Mesendoderm (in vitro differentiated cells): ENCODE results near the gene UPB1.

Experiments
- DNase-seq: peaks from one replicate; pipeline ENCODE4 v3.0.0; 2013
- H2AK5ac ChIP-seq: 2 replicates; pipeline ENCODE4 v1.6.1; 2013; ENCODE audit warnings: low read length, inconsistent platforms
- H2BK120ac ChIP-seq: 2 replicates; pipeline ENCODE4 v1.6.1; 2013; ENCODE audit warnings: low read depth, mild to moderate bottlenecking, low read length, moderate library complexity, mixed read lengths
- H2BK15ac ChIP-seq: replicated peaks from 2 replicates; pipeline ENCODE4 v1.6.1; 2013; ENCODE audit warnings: low read depth, mild to moderate bottlenecking, moderate library complexity
- H2BK5ac ChIP-seq: 2 replicates; pipeline ENCODE4 v1.6.1; 2013; ENCODE audit warnings: low read length, inconsistent platforms
- H3K18ac ChIP-seq: 2 replicates; pipeline ENCODE4 v1.6.1; 2013; ENCODE audit warnings: mild to moderate bottlenecking, low read length, mixed read lengths
- H3K23ac ChIP-seq: one replicate; pipeline ENCODE4 v1.6.1; 2013; ENCODE audit warnings: low read length
- H3K27ac ChIP-seq: 2 replicates; pipeline ENCODE4 v1.5.1; 2013; ENCODE audit warnings: low read depth, mild to moderate bottlenecking, inconsistent platforms, low read length, moderate library complexity
- H3K27me3 ChIP-seq: 2 replicates; pipeline ENCODE4 v1.6.1; 2013; ENCODE audit warnings: low read length, control low read depth, mild to moderate bottlenecking, inconsistent platforms; ENCODE audit not compliant: insufficient read depth, poor library complexity
- H3K36me3 ChIP-seq: 2 replicates; pipeline ENCODE4 v1.6.1; 2013; ENCODE audit warnings: low read length, inconsistent platforms; ENCODE audit not compliant: control insufficient read depth, insufficient read depth
- H3K4ac ChIP-seq: one replicate; pipeline ENCODE4 v1.6.1; 2013; ENCODE audit warnings: low read depth, mild to moderate bottlenecking, low read length, moderate library complexity
- H3K4me1 ChIP-seq: 2 replicates; pipeline ENCODE4 v1.6.1; 2013; ENCODE audit warnings: low read depth, low read length, inconsistent platforms; ENCODE audit not compliant: control insufficient read depth
- H3K4me2 ChIP-seq: 2 replicates; pipeline ENCODE4 v1.6.1; 2013; ENCODE audit warnings: low read length
- H3K4me3 ChIP-seq: 2 replicates; pipeline ENCODE4 v1.5.1; 2013; ENCODE audit warnings: mild to moderate bottlenecking, low read length
- H3K56ac ChIP-seq: one replicate; pipeline ENCODE4 v1.6.1; 2013; ENCODE audit warnings: low read length
- H3K79me1 ChIP-seq: 2 replicates; pipeline ENCODE4 v1.6.1; 2013; ENCODE audit warnings: low read length, inconsistent platforms
- H3K79me2 ChIP-seq: 2 replicates; pipeline ENCODE4 v1.6.1; 2013; ENCODE audit warnings: mild to moderate bottlenecking, low read length; ENCODE audit not compliant: control insufficient read depth, insufficient read depth
- H3K9ac ChIP-seq: 2 replicates; pipeline ENCODE4 v1.6.1; 2013; ENCODE audit warnings: low read length, inconsistent platforms
- H4K5ac ChIP-seq: one replicate; pipeline ENCODE4 v1.6.1; 2013; ENCODE audit warnings: low read length
- H4K8ac ChIP-seq: one replicate; pipeline ENCODE4 v1.6.1; 2013; ENCODE audit warnings: low read depth, mild to moderate bottlenecking, control low read depth, low read length, moderate library complexity
- WGBS: extraction: QIAGEN DNeasy Blood & Tissue Kit; methylation state at CpG from one replicate; pipeline ENCODE4 v1.1.7; 2013; ENCODE audit warnings: low lambda C conversion rate, missing lambda C conversion rate; ENCODE audit not compliant: insufficient coverage; ENCODE audit errors: extremely low coverage; 5-methylcytosine and 5-hydroxymethylcytosine counted together

UPB1 gene

DNA sequence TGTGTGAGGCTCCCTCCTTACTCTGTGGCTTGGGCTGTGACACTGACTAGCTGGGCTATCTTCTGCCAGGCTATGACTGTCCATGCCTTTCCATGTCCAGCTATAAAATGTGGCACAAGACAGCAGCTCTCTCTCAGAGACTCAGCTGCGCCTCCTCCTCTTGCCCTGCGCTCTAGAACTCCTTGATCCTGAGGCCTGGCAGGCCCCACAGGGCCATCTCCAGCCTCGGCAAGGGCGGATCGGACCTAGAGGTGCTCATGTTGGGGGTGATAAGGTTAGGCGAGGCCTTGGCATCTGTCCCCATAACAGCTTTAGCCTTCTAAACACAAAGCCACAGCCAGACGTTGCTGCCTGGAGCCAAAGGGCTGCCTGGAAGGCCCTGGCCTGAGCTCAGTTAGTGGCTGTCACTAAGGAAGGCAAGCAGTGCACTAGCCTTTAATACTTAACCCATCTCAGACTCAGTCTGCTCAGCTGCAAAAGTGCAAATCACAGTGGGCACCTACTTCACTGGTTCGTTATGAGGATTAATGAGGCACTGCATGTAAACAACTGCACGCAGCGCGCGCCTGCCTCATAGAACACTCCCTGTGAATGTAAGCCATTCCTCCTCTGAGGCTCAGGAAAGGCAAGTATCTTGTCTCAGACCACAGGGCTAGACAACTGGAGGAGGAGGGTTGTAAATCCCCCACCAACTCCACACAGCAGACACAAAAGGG, 58.6 kb downstream of the UPB1 start:
- peak overlapping the region; percentile 97 for H3K4me3 ChIP-seq
- no peak overlapping the region for H4K5ac ChIP-seq
- peak overlapping the region; percentile 81 for H3K4me2 ChIP-seq
- H2AK5ac ChIP-seq: peak overlapping the region; percentile 22
- H3K4me1 ChIP-seq: peaks cover 13% of the 10 kb centered on the region
- no peaks in the 10 kb centered on the region for H3K27me3 ChIP-seq
- peak overlapping the region; percentile 99 for H3K9ac ChIP-seq
- peaks cover 10% of the 10 kb centered on the region for H3K36me3 ChIP-seq
- H3K27ac ChIP-seq: no peak overlapping the region
- peaks cover 45% of the 10 kb centered on the region for H3K79me1 ChIP-seq
- H3K4ac ChIP-seq: no peak overlapping the region
- no CpG with 5 or more reads among the region's 12 CpGs for WGBS
- H2BK15ac ChIP-seq: no peak overlapping the region
- peaks cover 70% of the 10 kb centered on the region for H3K79me2 ChIP-seq
- peak overlapping the region; percentile 92 for H3K23ac ChIP-seq
- H2BK120ac ChIP-seq: no peak overlapping the region
- H3K56ac ChIP-seq: peak overlapping the region; percentile 96
- H3K18ac ChIP-seq: no peak overlapping the region
- no peak overlapping the region for H4K8ac ChIP-seq
- H2BK5ac ChIP-seq: no peak overlapping the region
- DNase-seq: no peak

DNA sequence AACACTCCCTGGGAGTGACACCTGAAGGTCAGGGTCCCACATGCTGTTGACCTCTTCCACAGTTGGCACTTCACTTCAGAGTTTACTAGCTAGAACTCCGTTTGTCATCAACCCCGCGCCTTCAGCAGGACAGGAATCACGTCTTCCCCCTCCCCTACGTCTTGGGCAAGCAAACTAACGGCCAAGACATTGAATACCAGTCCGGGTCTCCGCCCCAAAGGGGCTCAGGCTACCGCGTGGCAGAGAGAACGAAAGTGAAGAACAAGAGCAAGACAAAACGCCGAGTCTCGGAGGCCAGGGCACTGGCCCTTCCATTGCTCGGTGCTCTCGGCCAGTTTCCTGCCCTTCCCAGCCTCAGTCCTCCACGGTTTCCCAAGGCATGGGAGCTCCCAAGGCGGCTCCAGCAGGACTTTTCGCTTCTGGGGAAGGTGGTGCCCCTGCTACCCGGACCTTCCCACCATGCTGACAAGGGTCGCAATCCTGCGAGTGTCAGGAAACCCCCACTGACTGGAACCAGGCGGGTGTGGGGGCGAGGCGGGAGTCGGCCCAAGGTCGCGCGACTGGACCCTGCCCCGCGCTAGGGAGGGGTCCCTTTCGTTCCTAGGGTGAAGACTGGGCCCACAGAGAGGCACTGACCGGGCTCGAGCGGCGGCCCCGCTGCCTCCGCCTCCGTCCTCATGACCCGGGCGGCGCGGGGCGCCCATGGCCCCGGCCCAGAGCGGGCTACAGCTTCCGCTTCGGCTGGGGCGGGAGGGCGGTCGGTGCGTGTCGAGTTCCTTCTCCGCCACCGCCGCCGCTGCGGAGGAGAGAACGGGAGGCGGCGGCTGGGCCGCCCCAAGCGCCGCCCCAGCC, 59.4 kb downstream of the UPB1 start, which contains the start of gene GUCD1:
GUCD1 (minus strand) TSS at position 826 of the 852 bp plus-strand sequence; CDS start at position 679, 147 bp downstream.
- H3K18ac ChIP-seq: peak within 1 kb of the TSS; percentile 65
- H4K8ac ChIP-seq: peak within 1 kb of the TSS; percentile 42
- peak within 1 kb of the TSS; percentile 100 for H3K9ac ChIP-seq
- H3K27ac ChIP-seq: peak within 1 kb of the TSS; percentile 92
- peak within 1 kb of the TSS; percentile 96 for H3K4ac ChIP-seq
- H3K4me3 ChIP-seq: peak within 1 kb of the TSS; percentile 99
- H2BK120ac ChIP-seq: no peak within 1 kb of the TSS
- no CpG with 5 or more reads among the region's 64 CpGs for WGBS
- H4K5ac ChIP-seq: peak within 1 kb of the TSS; percentile 26
- H3K79me2 ChIP-seq: peaks cover 76% of the 10 kb centered on the region
- peaks cover 47% of the 10 kb centered on the region for H3K79me1 ChIP-seq
- H3K56ac ChIP-seq: peak within 1 kb of the TSS; percentile 100
- no peaks in the 10 kb centered on the region for H3K27me3 ChIP-seq
- peak within 1 kb of the TSS; percentile 78 for H2AK5ac ChIP-seq
- H2BK15ac ChIP-seq: no peak within 1 kb of the TSS
- H3K4me1 ChIP-seq: peaks cover 13% of the 10 kb centered on the region
- peak within 1 kb of the TSS; percentile 97 for H2BK5ac ChIP-seq
- peak within 1 kb of the TSS; percentile 94 for H3K4me2 ChIP-seq
- peaks cover 16% of the 10 kb centered on the region for H3K36me3 ChIP-seq
- DNase-seq: peak; percentile 46
- H3K23ac ChIP-seq: peak within 1 kb of the TSS; percentile 92

DNA sequence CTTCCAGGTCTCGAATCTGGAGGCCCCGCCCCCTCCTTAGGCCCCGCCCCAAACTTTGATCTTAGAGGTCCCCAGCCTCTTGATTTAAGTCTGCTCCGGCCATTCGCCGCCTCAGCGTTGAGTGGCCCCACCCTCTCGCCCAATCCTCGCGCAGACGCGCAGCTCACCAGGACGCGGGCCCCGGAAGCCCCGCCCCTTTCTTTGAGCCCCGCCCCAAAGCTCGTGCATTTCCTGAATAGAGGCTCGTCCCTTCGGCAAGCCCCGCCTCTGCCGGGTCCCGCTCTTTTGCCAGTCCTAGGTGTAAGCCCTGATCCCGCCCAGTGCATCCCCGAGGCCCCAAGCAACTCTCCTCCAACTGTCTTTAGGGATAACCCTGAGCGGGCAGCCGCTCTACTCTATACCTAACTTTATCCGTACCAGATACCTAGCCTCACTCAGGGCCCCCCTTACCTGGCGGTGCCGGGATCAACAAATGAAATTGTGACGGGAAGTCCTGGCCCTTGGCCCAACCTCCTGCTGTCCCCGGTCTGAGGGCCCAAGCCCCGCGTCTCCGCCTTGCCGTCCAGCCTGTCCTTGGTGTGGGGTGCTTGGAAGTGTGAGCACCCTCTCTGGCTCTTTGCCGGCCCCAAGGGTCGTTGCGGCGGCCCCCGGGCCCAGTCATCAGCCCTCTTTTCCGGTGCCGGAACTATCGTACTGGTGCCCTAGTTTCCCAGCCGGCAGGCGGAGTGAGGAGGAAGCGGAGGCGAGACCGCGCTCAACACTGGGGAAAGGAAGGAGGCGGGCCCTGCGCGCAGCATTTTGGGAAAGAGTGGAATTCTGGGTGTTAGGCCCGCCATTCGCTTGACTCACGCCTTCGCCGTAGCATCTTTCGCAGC, 60.3 kb downstream of the UPB1 start, which contains the start of gene SNRPD3:
SNRPD3 (plus strand) TSS at position 835 of the 875 bp plus-strand sequence. CDS start 1,676 bp downstream, outside the sequence.
- peak within 1 kb of the TSS; percentile 97 for H2BK5ac ChIP-seq
- peak within 1 kb of the TSS; percentile 100 for H3K9ac ChIP-seq
- peak within 1 kb of the TSS; percentile 96 for H3K4me2 ChIP-seq
- peak within 1 kb of the TSS; percentile 72 for H2AK5ac ChIP-seq
- no CpG with 5 or more reads among the region's 59 CpGs for WGBS
- peak within 1 kb of the TSS; percentile 92 for H3K23ac ChIP-seq
- H2BK120ac ChIP-seq: no peak within 1 kb of the TSS
- H3K36me3 ChIP-seq: peaks cover 17% of the 10 kb centered on the region
- no peaks in the 10 kb centered on the region for H3K27me3 ChIP-seq
- peak; percentile 99 for DNase-seq
- peak within 1 kb of the TSS; percentile 100 for H3K56ac ChIP-seq
- peaks cover 13% of the 10 kb centered on the region for H3K4me1 ChIP-seq
- peak within 1 kb of the TSS; percentile 96 for H3K4ac ChIP-seq
- peaks cover 74% of the 10 kb centered on the region for H3K79me2 ChIP-seq
- peaks cover 44% of the 10 kb centered on the region for H3K79me1 ChIP-seq
- no peak within 1 kb of the TSS for H2BK15ac ChIP-seq
- peak within 1 kb of the TSS; percentile 99 for H3K4me3 ChIP-seq
- H3K27ac ChIP-seq: peak within 1 kb of the TSS; percentile 92
- peak within 1 kb of the TSS; percentile 65 for H3K18ac ChIP-seq
- H4K8ac ChIP-seq: peak within 1 kb of the TSS; percentile 42
- H4K5ac ChIP-seq: peak within 1 kb of the TSS; percentile 26

DNA sequence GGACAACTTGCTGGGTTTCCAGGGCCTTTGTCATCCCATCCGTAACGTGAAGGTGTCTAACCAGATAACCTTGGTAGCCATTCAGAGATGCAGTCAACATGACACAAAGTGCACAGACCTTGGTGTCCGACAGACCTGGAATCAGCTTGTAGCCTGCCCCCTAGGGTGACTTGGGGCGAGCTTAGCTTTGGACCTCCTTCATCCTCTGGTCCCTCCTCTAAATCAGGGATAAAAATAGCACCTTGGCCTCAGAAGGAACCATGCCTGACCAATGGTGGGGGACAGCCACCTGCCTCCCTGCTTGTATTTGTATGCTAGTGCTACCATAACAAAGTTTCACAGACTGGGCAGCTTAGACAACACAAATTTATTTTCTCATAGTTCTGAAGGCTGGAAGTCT, 64.3 kb downstream of the UPB1 start:
- Histone ChIP-seq H3K18ac (no peak overlapping the region), H3K9ac (no peak overlapping the region), H3K4me3 (no peak overlapping the region), H3K4me2 (no peak overlapping the region), H3K79me2 (peaks cover 80% of the 10 kb centered on the region), H4K5ac (no peak overlapping the region), H3K36me3 (peaks cover 20% of the 10 kb centered on the region), H3K27me3 (no peaks in the 10 kb centered on the region), H2AK5ac (no peak overlapping the region), H4K8ac (no peak overlapping the region), H2BK5ac (no peak overlapping the region), H2BK15ac (no peak overlapping the region), H2BK120ac (no peak overlapping the region), H3K4ac (no peak overlapping the region), H3K23ac (no peak overlapping the region), H3K4me1 (peaks cover 9% of the 10 kb centered on the region), H3K56ac (no peak overlapping the region), H3K27ac (no peak overlapping the region), H3K79me1 (peaks cover 25% of the 10 kb centered on the region)
- no CpG with 5 or more reads among the region's 4 CpGs for WGBS
- DNase-seq: no peak

DNA sequence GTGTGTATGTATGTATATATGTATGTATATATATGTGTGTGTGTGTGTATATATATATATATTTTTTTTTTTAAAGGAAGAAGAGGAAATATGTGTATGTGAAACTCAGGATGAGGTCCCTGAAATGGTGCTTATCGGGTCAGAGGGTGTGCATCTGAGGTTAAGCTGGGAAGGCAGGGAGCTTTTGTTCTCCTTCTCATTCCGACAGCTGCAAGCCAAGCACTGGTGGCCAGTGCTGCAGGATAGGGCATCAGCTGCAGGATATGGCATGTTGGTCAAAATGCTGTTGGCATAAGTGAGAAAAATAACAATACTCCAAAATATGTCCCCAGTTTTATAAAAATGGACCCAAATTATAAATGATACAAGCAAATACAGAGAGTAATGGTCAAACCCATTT, 68.1 kb downstream of the UPB1 start:
- no peak overlapping the region for H3K9ac ChIP-seq
- peaks cover 24% of the 10 kb centered on the region for H3K36me3 ChIP-seq
- no peak overlapping the region for H2BK5ac ChIP-seq
- H3K56ac ChIP-seq: no peak overlapping the region
- no peak overlapping the region for H3K4me2 ChIP-seq
- H2BK15ac ChIP-seq: no peak overlapping the region
- no peak overlapping the region for H2AK5ac ChIP-seq
- H3K4ac ChIP-seq: no peak overlapping the region
- no peak overlapping the region for H3K18ac ChIP-seq
- no CpG with 5 or more reads among the region's 2 CpGs for WGBS
- peaks cover 30% of the 10 kb centered on the region for H3K79me1 ChIP-seq
- no peaks in the 10 kb centered on the region for H3K4me1 ChIP-seq
- H3K4me3 ChIP-seq: no peak overlapping the region
- H4K8ac ChIP-seq: no peak overlapping the region
- no peaks in the 10 kb centered on the region for H3K27me3 ChIP-seq
- no peak overlapping the region for H2BK120ac ChIP-seq
- H3K23ac ChIP-seq: no peak overlapping the region
- H3K27ac ChIP-seq: no peak overlapping the region
- no peak overlapping the region for H4K5ac ChIP-seq
- DNase-seq: no peak
- peaks cover 81% of the 10 kb centered on the region for H3K79me2 ChIP-seq
